ENCODE data around the gene AMBP. TPM values are rescaled to one million over a fixed set of nuclear protein-coding genes. Genes with fewer than 3 reads are reported as not detected.

The AMBP gene
- total and polyA plus RNA-seq, 2 of the 13 experiments (the other 11 are each of a cell fraction or from before 2014, with no cell fraction given) = 1,510 to 2,580 TPM

- TF ChIP-seq PRDM10 (CRISPR knock-in tag; IDR thresholded peaks at IDR 0.05; ENCODE audit: low read depth) (no peak), ZNF549 (CRISPR knock-in tag; IDR thresholded peaks at IDR 0.05) (no peak), ZSCAN25 (CRISPR knock-in tag; IDR thresholded peaks at IDR 0.05) (no peak), ZFP36L2 (CRISPR knock-in tag; IDR thresholded peaks at IDR 0.05) (no peak), ZNF3 (CRISPR knock-in tag; IDR thresholded peaks at IDR 0.05) (no peak), ATF7-NPFF (CRISPR knock-in tag; IDR thresholded peaks at IDR 0.05; ENCODE audit: low read depth) (no peak), KDM3A (CRISPR knock-in tag; IDR thresholded peaks at IDR 0.05; ENCODE audit: low read depth) (no peak), JUN (CRISPR knock-in tag; IDR thresholded peaks at IDR 0.05) (0 out of 2 replicates have a peak, but pooled peaks have one; percentile 33), AKAP8 (CRISPR knock-in tag; IDR thresholded peaks at IDR 0.05) (no peak), ZNF253 (CRISPR knock-in tag; IDR thresholded peaks at IDR 0.05; ENCODE audit: borderline replicate concordance) (no peak), ZNF333 (CRISPR knock-in tag; IDR thresholded peaks at IDR 0.05; ENCODE audit: borderline replicate concordance) (no peak), ZIK1 (CRISPR knock-in tag; IDR thresholded peaks at IDR 0.05; ENCODE audit: borderline replicate concordance, low read depth) (no peak), CEBPZ (IDR thresholded peaks at IDR 0.05; ENCODE audit: low read length) (no peak), KLF6 (CRISPR knock-in tag; IDR thresholded peaks at IDR 0.05) (no peak), ZNF280D (CRISPR knock-in tag; IDR thresholded peaks at IDR 0.05) (no peak), ZNF577 (CRISPR knock-in tag; IDR thresholded peaks at IDR 0.05; ENCODE audit: borderline replicate concordance, low read depth) (no peak), ZNF747 (CRISPR knock-in tag; IDR thresholded peaks at IDR 0.05; ENCODE audit: borderline replicate concordance) (no peak; the same call in 1 of the 2 replicates), TSC22D2 (CRISPR knock-in tag; IDR thresholded peaks at IDR 0.05; ENCODE audit: borderline replicate concordance) (no peak), ZNF124 (CRISPR knock-in tag; IDR thresholded peaks at IDR 0.05) (no peak), SNAPC5 (CRISPR knock-in tag; IDR thresholded peaks at IDR 0.05; ENCODE audit: borderline replicate concordance) (no peak), NFRKB (IDR thresholded peaks at IDR 0.05) (no peak), ZNF83 (CRISPR knock-in tag; IDR thresholded peaks at IDR 0.05; ENCODE audit: borderline replicate concordance) (no peak)
Measured at GRCh38 chr9:114117614-114117995, 39.5 kb upstream of the AMBP start (continued).
